Mesenchymal stem cell (in vitro differentiated cells and primary cell): ENCODE data around the gene DDR1.

ENCODE experiments used
- DNase-seq: peaks from one replicate; pipeline ENCODE4 v3.0.0-alpha.2; 2013
- H2AFZ ChIP-seq: one replicate; pipeline ENCODE4 v1.6.1; 2013; ENCODE audit warnings: low read depth, mild to moderate bottlenecking, control low read depth, inconsistent platforms, low read length, moderate library complexity
- H2AK5ac ChIP-seq: 2 replicates; pipeline ENCODE4 v1.6.1; 2013; ENCODE audit warnings: low read length, moderate library complexity, mild to moderate bottlenecking, inconsistent platforms; ENCODE audit not compliant: severe bottlenecking
- H2BK120ac ChIP-seq: one replicate; pipeline ENCODE4 v1.6.1; 2013; ENCODE audit warnings: low read depth, mild to moderate bottlenecking, inconsistent platforms, low read length, moderate library complexity
- H2BK12ac ChIP-seq, 2 experiments: one replicate each; pipeline ENCODE4 v1.6.1; 2013; ENCODE audit warnings: inconsistent platforms in 2 of 2, low read length in 2 of 2, mild to moderate bottlenecking in 2 of 2, moderate library complexity in 2 of 2, control low read depth in 1 of 2
- H2BK15ac ChIP-seq: one replicate; pipeline ENCODE4 v1.6.1; 2013; ENCODE audit warnings: mild to moderate bottlenecking, low read depth, inconsistent platforms; ENCODE audit not compliant: poor library complexity, severe bottlenecking
- H2BK5ac ChIP-seq: 2 replicates; pipeline ENCODE4 v1.6.1; 2013; ENCODE audit warnings: low read depth, mild to moderate bottlenecking, low read length, control low read depth, inconsistent platforms; ENCODE audit not compliant: poor library complexity, severe bottlenecking
- H3K14ac ChIP-seq, 2 experiments: one replicate each; pipeline ENCODE4 v1.6.1; 2013; ENCODE audit warnings: inconsistent platforms in 2 of 2, low read length in 2 of 2, control low read depth in 1 of 2, mild to moderate bottlenecking in 1 of 2, moderate library complexity in 1 of 2
- H3K18ac ChIP-seq, 2 experiments: one replicate each; pipeline ENCODE4 v1.6.1; 2013; ENCODE audit warnings: inconsistent platforms in 2 of 2, low read length in 2 of 2, control low read depth in 1 of 2, low read depth in 1 of 2, mild to moderate bottlenecking in 1 of 2
- H3K23ac ChIP-seq, 2 experiments: one replicate each; pipeline ENCODE4 v1.6.1; 2013; ENCODE audit warnings: inconsistent platforms in 2 of 2, low read length in 2 of 2, mild to moderate bottlenecking in 2 of 2, moderate library complexity in 2 of 2, control low read depth in 1 of 2
- H3K27ac ChIP-seq: 2 replicates; pipeline ENCODE4 v1.5.1; 2013; ENCODE audit warnings: mild to moderate bottlenecking, moderate library complexity, low read length, control low read depth, inconsistent platforms; ENCODE audit not compliant: poor library complexity, severe bottlenecking
- H3K27me3 ChIP-seq, 2 experiments: 2 replicates each; pipeline versions ENCODE4 v1.6.1 to v1.7.0; 2013; ENCODE audit warnings: low read length in 2 of 2, mild to moderate bottlenecking in 2 of 2, moderate library complexity in 2 of 2, control low read depth in 1 of 2, inconsistent platforms in 1 of 2; ENCODE audit not compliant: control insufficient read depth in 1 of 2, insufficient read depth in 1 of 2
- H3K36me3 ChIP-seq, 2 experiments: 2 replicates each; pipeline versions ENCODE4 v1.6.1 to v1.7.0; 2013; ENCODE audit warnings: low read length in 2 of 2, control low read depth in 1 of 2, inconsistent platforms in 1 of 2, low read depth in 1 of 2, mild to moderate bottlenecking in 1 of 2; ENCODE audit not compliant: insufficient read depth in 2 of 2, control insufficient read depth in 1 of 2
- H3K4ac ChIP-seq, 2 experiments: one replicate each; pipeline ENCODE4 v1.6.1; 2013; ENCODE audit warnings: inconsistent platforms in 2 of 2, low read length in 2 of 2, mild to moderate bottlenecking in 2 of 2, moderate library complexity in 2 of 2, control low read depth in 1 of 2, low read depth in 1 of 2
- H3K4me1 ChIP-seq: 2 replicates; pipeline ENCODE4 v1.6.1; 2013; ENCODE audit warnings: low read depth, low read length, control low read depth; ENCODE audit not compliant: control insufficient read depth, insufficient read depth
- H3K4me2 ChIP-seq: 2 replicates; pipeline ENCODE4 v1.6.1; 2013; ENCODE audit warnings: low read length, mild to moderate bottlenecking, inconsistent platforms; ENCODE audit not compliant: poor library complexity, severe bottlenecking
- H3K4me3 ChIP-seq, 2 experiments: 2 replicates each; pipeline versions ENCODE4 v1.5.1 to v1.7.0; 2013; ENCODE audit warnings: low read length in 2 of 2, mild to moderate bottlenecking in 2 of 2, control low read depth in 1 of 2, low read depth in 1 of 2; ENCODE audit not compliant: insufficient read depth in 1 of 2
- H3K79me1 ChIP-seq: replicated peaks from 2 replicates; pipeline ENCODE4 v1.6.1; 2013; ENCODE audit warnings: mild to moderate bottlenecking, control low read depth, low read length, inconsistent platforms; ENCODE audit not compliant: poor library complexity, severe bottlenecking
- H3K9ac ChIP-seq: 2 replicates; pipeline ENCODE4 v1.7.0; 2013; ENCODE audit warnings: mild to moderate bottlenecking, low read length, moderate library complexity
- H3K9me3 ChIP-seq: 2 replicates; pipeline ENCODE4 v1.7.0; 2013; ENCODE audit warnings: mild to moderate bottlenecking, low read length; ENCODE audit not compliant: control insufficient read depth
- H4K8ac ChIP-seq: one replicate; pipeline ENCODE4 v1.6.1; 2013; ENCODE audit warnings: inconsistent platforms, mild to moderate bottlenecking, low read length, moderate library complexity
- H4K91ac ChIP-seq: one replicate; pipeline ENCODE4 v1.6.1; 2013; ENCODE audit warnings: mild to moderate bottlenecking, low read length, inconsistent platforms
- WGBS: methylation state at CpG from one replicate; pipeline ENCODE4 v1.1.7; 2013; ENCODE audit warnings: mixed read lengths; 5-methylcytosine and 5-hydroxymethylcytosine counted together

The DDR1 gene

DNA sequence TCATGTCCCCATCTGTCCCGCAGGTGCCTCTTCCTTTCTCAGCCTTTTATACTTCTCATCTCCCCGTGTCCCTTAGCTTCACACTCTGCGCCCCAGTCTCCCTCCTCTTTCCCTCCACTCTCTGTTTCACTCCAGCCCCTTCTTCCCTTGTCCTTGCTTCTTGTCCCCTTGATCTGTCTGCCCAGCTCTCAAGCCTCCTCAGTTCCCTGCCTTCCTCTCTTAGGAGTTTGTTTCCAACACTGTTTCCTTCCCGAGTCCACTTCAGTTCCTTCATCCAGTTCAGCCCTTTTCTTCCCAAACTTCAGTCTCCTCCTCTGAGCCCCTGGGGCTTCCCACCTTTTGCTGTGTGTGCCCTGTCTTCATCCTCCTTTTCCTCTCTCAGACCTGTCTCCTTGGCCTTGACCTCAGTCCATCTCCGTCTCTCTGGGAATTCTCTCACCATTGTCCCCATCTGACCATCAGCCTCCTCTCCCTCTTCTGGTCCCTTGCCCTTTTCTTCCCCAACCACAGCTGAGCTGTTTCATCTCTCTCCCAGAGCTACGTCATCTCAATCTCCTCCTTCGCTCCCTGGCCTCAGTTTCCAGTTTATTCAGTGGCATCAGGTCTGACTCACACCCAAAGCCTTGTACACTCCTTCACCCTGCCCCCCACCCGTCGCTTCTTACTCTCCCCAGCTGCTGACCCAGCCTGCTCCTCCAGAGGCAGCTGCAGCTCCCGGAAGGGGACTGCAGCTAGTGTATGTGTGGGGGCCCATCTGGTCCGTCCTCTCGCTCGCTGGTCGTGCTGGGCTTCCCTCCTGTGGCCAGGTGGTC, 2.7 kb upstream of the DDR1 start:
- Histone ChIP-seq H2BK12ac (peak overlapping the region; percentile 67 to 96), H2BK120ac (peak overlapping the region; percentile 74), H3K79me1 (peaks cover 1% of the 10 kb centered on the region), H2BK5ac (no peak overlapping the region), H2AFZ (peak overlapping the region; percentile 16), H3K4me3 (no peak overlapping the region), H3K9ac (no peak overlapping the region), H3K18ac (peak overlapping the region; percentile 6 to 72), H4K91ac (peak overlapping the region; percentile 54), H3K9me3 (no peaks in the 10 kb centered on the region), H3K4ac (peak overlapping the region; percentile 24 to 81), H3K4me2 (peak overlapping the region; percentile 65), H3K27me3 (no peaks in the 10 kb centered on the region), H3K4me1 (peaks cover 47% of the 10 kb centered on the region), H2AK5ac (peak overlapping the region; percentile 92), H3K23ac (peak overlapping the region in 1 of 2 experiments; percentile 18), H3K36me3 (no peaks in the 10 kb centered on the region), H4K8ac (peak overlapping the region; percentile 83), H3K27ac (peak overlapping the region; percentile 45), H3K14ac (peak overlapping the region in 1 of 2 experiments; percentile 18), H2BK15ac (peak overlapping the region; percentile 87)
- DNase-seq = peak; percentile 64
- 50% methylated on average over 13 of the region's 14 CpGs for WGBS

DNA sequence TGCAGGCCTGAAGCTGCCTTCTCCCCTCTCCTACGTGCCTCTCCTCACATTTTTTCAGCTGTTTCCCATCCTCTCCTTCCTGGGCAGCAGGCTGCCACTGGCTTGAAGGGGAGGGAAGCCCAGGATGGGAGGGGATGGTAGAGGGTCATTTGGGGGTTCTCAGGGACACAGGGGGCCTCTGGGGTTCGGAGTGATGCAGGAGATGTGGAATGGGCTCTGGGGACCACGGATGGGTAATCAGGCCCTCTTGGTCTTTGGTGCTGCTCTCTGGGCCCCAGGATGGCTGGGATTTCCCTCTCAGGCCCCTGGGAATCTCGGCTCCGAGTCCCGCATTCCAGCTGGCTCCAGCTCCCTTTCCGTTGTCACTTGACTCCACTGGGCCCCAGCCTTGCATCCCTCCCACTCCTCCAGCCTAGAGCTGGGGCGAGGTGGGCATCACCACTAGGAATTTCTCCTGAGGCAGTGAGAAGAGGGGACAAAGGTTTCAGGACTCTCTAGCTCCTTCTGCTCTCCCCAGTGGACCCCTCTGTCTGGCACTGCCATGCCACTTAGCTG, 2.0 kb upstream of the DDR1 start:
- peak overlapping the region; percentile 85 for H4K91ac ChIP-seq
- H3K4me3 ChIP-seq = no peak overlapping the region
- H2BK15ac ChIP-seq = peak overlapping the region; percentile 87
- no peak overlapping the region for H2BK5ac ChIP-seq
- peak overlapping the region in 1 of 2 experiments; percentile 12 for H3K14ac ChIP-seq
- peaks cover 49% of the 10 kb centered on the region for H3K4me1 ChIP-seq
- no peak overlapping the region for H3K9ac ChIP-seq
- DNase-seq = peak; percentile 46
- H3K36me3 ChIP-seq = no peaks in the 10 kb centered on the region
- peak overlapping the region; percentile 75 to 82 for H3K4ac ChIP-seq
- H3K23ac ChIP-seq = no peak overlapping the region
- H3K4me2 ChIP-seq = no peak overlapping the region
- peaks cover 1% of the 10 kb centered on the region for H3K79me1 ChIP-seq
- peak overlapping the region; percentile 67 for H4K8ac ChIP-seq
- peak overlapping the region; percentile 84 for H2AK5ac ChIP-seq
- H3K27ac ChIP-seq = peak overlapping the region; percentile 45
- H2BK12ac ChIP-seq = peak overlapping the region; percentile 91 to 96
- no peaks in the 10 kb centered on the region for H3K9me3 ChIP-seq
- H3K27me3 ChIP-seq = no peaks in the 10 kb centered on the region
- H2AFZ ChIP-seq = peak overlapping the region; percentile 16
- 35% methylated on average over 6 of the region's 8 CpGs for WGBS
- H2BK120ac ChIP-seq = no peak overlapping the region
- peak overlapping the region; percentile 6 to 72 for H3K18ac ChIP-seq

DNA sequence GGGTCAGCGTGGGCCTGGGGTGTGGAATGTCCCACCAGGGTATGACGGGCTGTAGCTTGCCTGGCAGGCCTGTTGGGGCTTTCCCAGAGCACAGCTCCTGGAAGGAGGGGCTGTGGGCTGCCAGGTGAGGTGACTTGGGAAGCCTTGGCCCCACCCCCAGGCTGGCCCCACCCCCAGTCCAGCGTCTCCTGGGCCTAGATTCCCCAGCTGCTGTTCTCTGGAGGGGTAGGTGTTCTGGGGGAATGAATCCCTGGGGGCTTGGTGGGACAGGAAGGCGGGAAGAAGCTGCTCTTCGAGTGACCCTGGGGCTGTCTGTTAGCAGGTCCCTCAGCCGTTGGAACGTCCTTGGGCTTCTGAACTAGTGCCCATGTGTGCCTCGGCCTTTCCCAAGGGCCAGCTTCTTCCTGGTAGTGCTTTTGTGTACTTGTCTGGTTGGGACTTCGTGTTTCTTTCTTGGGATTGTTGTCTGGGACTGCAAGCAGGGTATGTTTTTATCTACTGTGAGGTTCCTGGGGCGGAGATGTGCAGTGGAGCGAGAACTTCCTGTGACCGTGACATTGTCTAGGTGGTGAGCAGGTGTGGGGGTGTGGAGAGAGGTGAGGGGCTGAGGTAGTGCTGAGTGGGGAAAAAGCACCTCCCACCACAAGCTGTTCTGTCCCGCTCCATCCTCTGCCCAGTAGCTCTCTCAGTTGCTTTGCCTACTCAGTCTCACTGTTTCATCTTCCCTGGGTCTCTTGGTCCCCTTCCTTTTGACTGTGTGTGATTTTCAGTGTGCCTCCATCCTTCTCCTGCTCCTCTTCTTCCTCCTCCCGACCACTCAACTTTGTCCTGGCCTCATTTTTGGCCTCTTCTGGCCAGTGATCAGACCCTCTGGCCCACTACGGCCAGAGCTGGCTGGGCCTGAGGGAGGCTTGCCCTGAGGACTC, 1.3 kb upstream of the DDR1 start:
- peak overlapping the region; percentile 86 for H2BK120ac ChIP-seq
- H3K9ac ChIP-seq = no peak overlapping the region
- peaks cover 51% of the 10 kb centered on the region for H3K4me1 ChIP-seq
- H2AFZ ChIP-seq = no peak overlapping the region
- WGBS = 55% methylated on average over 13 of the region's 15 CpGs
- H3K27me3 ChIP-seq = no peaks in the 10 kb centered on the region
- DNase-seq = no peak
- peak overlapping the region; percentile 69 for H3K4me2 ChIP-seq
- peak overlapping the region in 1 of 2 experiments; percentile 20 for H3K14ac ChIP-seq
- peaks cover 1% of the 10 kb centered on the region for H3K79me1 ChIP-seq
- H2BK15ac ChIP-seq = peak overlapping the region; percentile 82
- no peaks in the 10 kb centered on the region for H3K36me3 ChIP-seq
- H4K8ac ChIP-seq = peak overlapping the region; percentile 47
- H3K27ac ChIP-seq = peak overlapping the region; percentile 72
- peak overlapping the region; percentile 78 to 84 for H3K18ac ChIP-seq
- H3K23ac ChIP-seq = no peak overlapping the region
- H2BK5ac ChIP-seq = peak overlapping the region; percentile 59
- peak overlapping the region; percentile 84 for H2AK5ac ChIP-seq
- peak overlapping the region; percentile 91 to 96 for H2BK12ac ChIP-seq
- H3K9me3 ChIP-seq = no peaks in the 10 kb centered on the region
- no peak overlapping the region for H3K4me3 ChIP-seq
- peak overlapping the region; percentile 85 for H4K91ac ChIP-seq
- peak overlapping the region; percentile 75 to 82 for H3K4ac ChIP-seq
